B cell (primary cell): ENCODE data around the gene IFT122. TPM values are rescaled to one million over a fixed set of nuclear protein-coding genes. Genes with fewer than 3 reads are reported as not detected.

Experiments used
- ATAC-seq: fragments of 200-7000 bp; cut with Tn5 transposase; one replicate; pipeline ENCODE4 v1.10.0; 2021; ENCODE audit warnings: low read depth, mild to moderate bottlenecking, moderate number of reproducible peaks, moderate library complexity
- CTCF ChIA-PET: fragments of 350-600 bp; sonication (Branson Sonifier 250); formaldehyde crosslinking; loops from one replicate; lab custom pipeline; 2021; ENCODE audit warnings: antibody characterized with exemption, inconsistent platforms; lab: Charles Lee
- POLR2A ChIA-PET: fragments of 350-600 bp; sonication (Branson Sonifier 250); formaldehyde crosslinking; loops from one replicate; lab custom pipeline; 2021; ENCODE audit warnings: antibody characterized with exemption; lab: Charles Lee
- DNase-seq: peaks from one replicate; pipeline ENCODE4 v3.0.0; 2013
- H2AFZ ChIP-seq: 2 replicates; pipeline ENCODE4 v1.6.1; 2012; ENCODE audit warnings: mild to moderate bottlenecking, low read depth, low read length; ENCODE audit not compliant: insufficient read depth, poor library complexity, severe bottlenecking
- H3K27ac ChIP-seq, 2 donors: 1 replicate in 1 of 2; 2 replicates in 1 of 2; pipeline ENCODE4 v1.5.1; 2012 to 2013; ENCODE audit warnings: low read length in 2 of 2, mild to moderate bottlenecking in 2 of 2, moderate library complexity in 1 of 2
- H3K27me3 ChIP-seq, 4 experiments: fragments of 200-600 bp in 1 of 4; sonication (generic) in 1 of 4; replicated peaks in 1 of 4; 1 replicate in 2 of 4; 2 replicates in 2 of 4; pipeline versions ENCODE4 v1.6.1 to v1.7.0; 2013 to 2016; ENCODE audit warnings: low read length in 3 of 4, mild to moderate bottlenecking in 2 of 4, mixed read lengths in 1 of 4, moderate library complexity in 1 of 4; ENCODE audit not compliant: insufficient read depth in 4 of 4, control insufficient read depth in 3 of 4; ENCODE audit errors: control extremely low read depth in 1 of 4
- H3K36me3 ChIP-seq, 2 experiments: replicated peaks in 1 of 2; 1 replicate in 1 of 2; 2 replicates in 1 of 2; pipeline versions ENCODE4 v1.6.1 to v1.7.1; 2013; ENCODE audit warnings: low read length in 1 of 2; ENCODE audit not compliant: insufficient read depth in 2 of 2, control insufficient read depth in 1 of 2; ENCODE audit errors: control extremely low read depth in 1 of 2, extremely low read depth in 1 of 2
- H3K4me1 ChIP-seq, 2 donors: fragments of 200-600 bp in 1 of 2; sonication (generic) in 1 of 2; 1 replicate in 1 of 2; 2 replicates in 1 of 2; pipeline versions ENCODE4 v1.5.1 to v1.6.1; 2013 to 2017; ENCODE audit warnings: low read length in 2 of 2; ENCODE audit not compliant: control insufficient read depth in 2 of 2, insufficient read depth in 2 of 2
- H3K4me2 ChIP-seq: replicated peaks from 2 replicates; pipeline ENCODE3; 2012; ENCODE audit warnings: mild to moderate bottlenecking, low read depth, low read length; ENCODE audit not compliant: poor library complexity, severe bottlenecking
- H3K4me3 ChIP-seq, 5 experiments: fragments of 200-600 bp in 1 of 5; sonication (generic) in 1 of 5; 1 replicate in 3 of 5; 2 replicates in 2 of 5; pipeline versions ENCODE4 v1.5.1 to v1.7.0; 2011 to 2016; ENCODE audit warnings: low read length in 4 of 5, mild to moderate bottlenecking in 4 of 5, low read depth in 2 of 5, control low read depth in 1 of 5, moderate library complexity in 1 of 5; ENCODE audit not compliant: insufficient read depth in 1 of 5; ENCODE audit errors: control extremely low read depth in 1 of 5, extremely low read depth in 1 of 5
- H3K79me2 ChIP-seq: fragments of 200-600 bp; sonication (generic); one replicate; pipeline ENCODE4 v1.6.0; 2016; ENCODE audit warnings: low read length; ENCODE audit not compliant: control insufficient read depth, insufficient read depth
- H3K9ac ChIP-seq: fragments of 200-600 bp; sonication (generic); 2 replicates; pipeline ENCODE4 v1.6.1; 2017; ENCODE audit warnings: mild to moderate bottlenecking, low read length, moderate library complexity
- H3K9me3 ChIP-seq, 3 donors: one replicate each; pipeline versions ENCODE4 v1.6.1 to v1.7.1; 2013; ENCODE audit warnings: low read length in 2 of 3; ENCODE audit not compliant: control insufficient read depth in 2 of 3, insufficient read depth in 1 of 3; ENCODE audit errors: control extremely low read depth in 1 of 3
- H4K20me1 ChIP-seq: 2 replicates; pipeline ENCODE4 v1.6.0; 2012; ENCODE audit warnings: mild to moderate bottlenecking, low read length; ENCODE audit not compliant: insufficient read depth, control insufficient read depth, poor library complexity, severe bottlenecking
- H3K27ac Mint-ChIP-seq: one replicate; pipeline ENCODE4 v1.8.0; 2021; ENCODE audit warnings: mixed read lengths
- H3K27me3 Mint-ChIP-seq: one replicate; pipeline ENCODE4 v1.8.0; 2021; ENCODE audit warnings: mixed read lengths
- H3K4me1 Mint-ChIP-seq: one replicate; pipeline ENCODE4 v1.8.0; 2021; ENCODE audit warnings: mixed read lengths
- H3K4me3 Mint-ChIP-seq: one replicate; pipeline ENCODE4 v1.8.0; 2021; ENCODE audit warnings: mixed read lengths
- H3K9me3 Mint-ChIP-seq: one replicate; pipeline ENCODE4 v1.8.0; 2022; ENCODE audit warnings: mixed read lengths; ENCODE audit not compliant: insufficient read depth
- CTCF ChIP-seq: fragments of 200-600 bp; IDR thresholded peaks from one replicate; pipeline ENCODE4 v1.8.0; 2022; ENCODE audit warnings: antibody characterized with exemption, mild to moderate bottlenecking
- EZH2 ChIP-seq: IDR thresholded peaks from 2 replicates; pipeline ENCODE4 v1.6.1; 2012; ENCODE audit warnings: borderline replicate concordance, low read depth, mild to moderate bottlenecking, moderate library complexity, low read length; ENCODE audit not compliant: insufficient read depth, poor library complexity, severe bottlenecking
- WGBS: methylation state at CpG from one replicate; pipeline ENCODE4 v1.1.5; 2013; ENCODE audit warnings: missing lambda C conversion rate; ENCODE audit not compliant: insufficient coverage; 5-methylcytosine and 5-hydroxymethylcytosine counted together
- intact Hi-C: fragments of 100-400 bp; cut with micrococcal nuclease; formaldehyde crosslinking; loops from one replicate; pipeline ENCODE4 v1.10.0; 2022
- polyA plus RNA-seq: library from polyadenylated mRNA; depleted of rRNA; stranded (reverse); fragments of >200 nt; gene quantifications from 2 replicates; pipeline ENCODE4 v1.2.3, GENCODE V29; 2012
- total RNA-seq, 2 donors: library from RNA; stranded (reverse); fragments of 120-200 nt in 1 of 2; gene quantifications; 1 replicate in 1 of 2; 2 replicates in 1 of 2; pipeline versions ENCODE4 v1.2.3 to v1.2.4, GENCODE V29; 2013 to 2022

Gene IFT122
- total and polyA plus RNA-seq, 2 donors (not counting 1 experiment from before 2014, with no cell fraction given): 14.0 to 34.3 TPM

DNA sequence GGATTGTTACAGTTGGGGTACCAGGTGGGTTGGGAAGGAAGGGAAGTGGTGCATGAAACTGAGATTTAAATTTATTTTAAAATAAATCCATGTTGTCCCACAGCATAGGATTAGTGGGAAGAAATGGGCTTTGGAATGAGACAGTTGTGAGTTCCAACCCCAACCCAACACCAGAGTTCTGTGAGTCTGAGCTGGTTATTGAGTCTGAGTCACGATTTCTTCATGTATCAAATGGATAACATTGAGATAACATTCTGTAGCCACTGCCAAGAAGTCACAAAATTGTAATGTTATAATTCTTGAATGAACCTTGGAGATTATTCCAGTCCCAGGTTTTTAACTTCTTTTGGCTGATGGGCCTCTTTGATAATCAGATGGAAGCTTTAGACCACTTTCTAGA is 13.7 kb downstream of the IFT122 start:
- Mint-ChIP-seq H3K9me3 (no peaks in the 10 kb centered on the region), H3K4me1 (no peaks in the 10 kb centered on the region), H3K4me3 (no peak overlapping the region), H3K27ac (no peak overlapping the region), H3K27me3 (no peaks in the 10 kb centered on the region)
- H3K79me2 ChIP-seq: no peaks in the 10 kb centered on the region
- TF ChIP-seq EZH2: no peak
- no peak for TF ChIP-seq CTCF
- no peak overlapping the region for H3K9ac ChIP-seq
- no peak overlapping the region for H2AFZ ChIP-seq
- H4K20me1 ChIP-seq: no peaks in the 10 kb centered on the region
- WGBS: no CpG with 5 or more reads among the region's 1 CpG
- H3K27ac ChIP-seq: no peak overlapping the region
- CTCF ChIA-PET: no interaction called here
- POLR2A ChIA-PET: no interaction called here
- peaks cover 0 to 10% of the 10 kb centered on the region in 2 experiments for H3K36me3 ChIP-seq
- H3K4me2 ChIP-seq: no peak overlapping the region
- DNase-seq (no peak), ATAC-seq (no peak)
- no peaks in the 10 kb centered on the region for H3K27me3 ChIP-seq
- no peak overlapping the region for H3K4me3 ChIP-seq
- no peaks in the 10 kb centered on the region for H3K9me3 ChIP-seq
- H3K4me1 ChIP-seq: no peaks in the 10 kb centered on the region
- intact Hi-C loops: no loop called here

DNA sequence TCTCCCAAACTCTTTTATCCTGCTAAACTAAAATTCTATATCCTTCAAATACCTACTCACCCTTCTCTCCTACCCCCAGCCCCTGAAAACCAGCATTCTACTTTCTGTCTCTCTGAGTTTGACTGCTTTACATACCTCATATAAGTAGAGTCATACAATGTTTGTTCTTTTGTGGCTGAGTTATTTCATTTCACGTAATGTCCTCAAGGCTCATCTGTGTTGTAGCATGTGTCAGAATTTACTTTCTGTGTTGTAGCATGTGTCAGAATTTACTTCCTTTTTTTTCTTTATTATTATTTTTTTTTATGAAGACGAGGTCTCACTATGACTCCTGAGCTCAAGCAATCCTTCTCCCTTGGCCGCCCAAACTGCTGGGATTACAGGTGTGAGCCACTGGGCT is 20.1 kb downstream of the IFT122 start:
- Histone ChIP-seq H3K4me3 (no peak overlapping the region), H3K27me3 (no peaks in the 10 kb centered on the region), H2AFZ (no peak overlapping the region), H3K4me2 (no peak overlapping the region), H3K79me2 (no peaks in the 10 kb centered on the region), H3K9me3 (no peaks in the 10 kb centered on the region), H3K9ac (no peak overlapping the region), H3K27ac (no peak overlapping the region), H4K20me1 (no peaks in the 10 kb centered on the region), H3K36me3 (peaks cover 1 to 8% of the 10 kb centered on the region in 2 experiments), H3K4me1 (no peaks in the 10 kb centered on the region)
- intact Hi-C loops: no loop called here
- no CpG with 5 or more reads among the region's 3 CpGs for WGBS
- CTCF ChIA-PET: no interaction called here
- H3K27me3 Mint-ChIP-seq: no peaks in the 10 kb centered on the region
- H3K4me1 Mint-ChIP-seq: no peaks in the 10 kb centered on the region
- POLR2A ChIA-PET: no interaction called here
- H3K4me3 Mint-ChIP-seq: no peak overlapping the region
- no peak overlapping the region for H3K27ac Mint-ChIP-seq
- TF ChIP-seq EZH2: no peak
- TF ChIP-seq CTCF: no peak
- H3K9me3 Mint-ChIP-seq: no peaks in the 10 kb centered on the region
- no peak for ATAC-seq
- no peak for DNase-seq
